Jurkat, Clone E6-1 (cell line): ENCODE data around the gene ZNF609.
"Not testable (repeated sequence)": the region's sequence is repeated elsewhere in the genome, so short reads cannot be mapped to it uniquely, and the experiment has no call there.

Source experiments
- DNase-seq: peaks from one replicate; pipeline ENCODE4 v3.0.0-alpha.2; 2011; ENCODE audit warnings: low read depth, low spot score
- H3K4me3 ChIP-seq: 2 replicates; pipeline ENCODE4 v1.5.1; 2011; ENCODE audit warnings: mild to moderate bottlenecking, low read length, control low read depth, moderate library complexity

ZNF609 gene

DNA sequence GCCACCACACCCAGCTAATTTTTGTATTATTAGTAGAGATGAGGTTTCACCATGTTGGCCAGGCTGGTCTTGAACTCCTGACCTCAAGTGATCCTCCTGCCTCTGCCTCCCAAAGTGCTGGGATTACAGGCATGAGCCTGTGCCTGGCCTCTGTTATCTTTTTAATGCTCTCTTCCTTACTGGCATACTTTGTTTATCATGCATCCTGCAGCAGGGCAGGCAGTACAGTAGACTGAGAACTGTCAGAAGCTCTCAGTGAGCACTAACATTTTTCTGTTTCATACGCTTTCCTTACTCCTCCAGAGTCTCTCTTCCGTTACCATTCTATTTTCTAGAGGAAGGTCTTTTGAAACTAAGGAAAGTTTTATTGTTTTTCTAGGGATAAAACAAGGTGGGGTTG lies 35.6 kb downstream of the ZNF609 start:
- DNase-seq, H3K4me3 ChIP-seq: not testable (repeated sequence)

DNA sequence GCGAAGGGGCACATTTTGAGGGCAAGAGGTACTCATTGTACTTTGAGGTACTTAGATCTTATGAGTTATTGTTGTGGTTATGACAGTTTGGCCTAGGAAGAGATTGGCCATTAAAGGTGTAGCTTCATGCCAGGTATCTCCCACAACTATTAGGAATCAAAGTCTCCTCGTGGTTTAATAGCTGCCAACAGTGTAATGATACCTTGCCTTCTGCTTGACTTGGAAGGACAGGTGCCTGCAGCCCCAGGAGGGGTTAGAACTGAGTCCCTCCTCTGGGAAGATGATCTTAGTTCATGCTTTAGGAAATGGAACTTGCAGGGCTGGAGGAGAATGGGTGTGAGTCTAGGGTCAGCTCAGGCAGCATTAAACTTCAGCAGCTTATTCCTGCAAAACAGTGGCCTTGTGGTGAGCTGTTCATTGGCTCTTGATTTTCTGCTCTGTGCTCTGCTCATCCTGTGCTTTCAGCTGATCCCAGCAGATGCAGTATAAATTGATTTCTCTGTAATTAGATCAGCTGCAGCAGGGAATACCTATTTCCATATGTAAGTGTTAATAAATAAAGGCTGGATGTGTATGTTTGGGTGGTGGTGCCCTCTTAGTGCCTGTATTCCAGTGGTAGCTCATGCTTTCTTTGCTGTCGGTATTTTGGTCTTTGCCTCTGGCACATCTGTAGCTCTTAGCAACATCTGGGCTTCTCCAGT lies 40.5 kb downstream of the ZNF609 start:
- DNase-seq, result no peak
- no peak overlapping the region for H3K4me3 ChIP-seq

DNA sequence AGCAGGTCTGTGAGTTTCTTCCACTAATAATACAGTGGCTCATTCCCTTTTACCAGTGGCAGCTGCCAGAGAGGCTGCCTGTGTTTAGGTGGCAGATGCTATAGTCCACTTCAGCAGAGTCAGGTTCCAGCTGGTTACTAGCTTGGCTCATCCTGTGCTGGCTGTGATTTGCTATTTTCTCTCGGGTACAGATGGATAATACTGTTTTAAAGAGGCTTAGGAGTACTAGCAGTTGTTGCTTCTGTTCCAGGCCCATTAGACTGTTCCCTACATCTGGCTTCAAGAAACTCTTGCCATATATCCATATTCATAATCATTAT lies 41.0 kb downstream of the ZNF609 start:
- no peak for DNase-seq
- H3K4me3 ChIP-seq, result no peak overlapping the region

DNA sequence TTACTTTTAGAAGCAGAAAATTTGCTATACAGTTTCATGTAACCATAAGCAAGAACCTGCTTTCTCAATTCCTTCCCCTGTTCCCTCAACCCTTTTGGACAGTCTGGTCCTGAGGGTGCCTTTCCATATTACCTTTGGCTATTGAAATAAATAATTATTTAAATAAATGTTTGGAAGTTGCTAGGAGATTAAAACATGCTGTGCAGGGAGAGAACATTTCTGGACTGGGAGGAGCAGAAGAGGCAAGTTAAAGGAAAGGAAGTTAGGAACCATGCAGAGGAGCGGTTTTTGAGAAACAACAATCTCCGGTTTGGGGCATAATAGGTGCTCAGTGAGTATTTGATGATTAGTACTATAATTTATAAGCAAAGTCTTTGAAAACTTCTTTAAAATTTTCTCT lies 41.8 kb downstream of the ZNF609 start:
- no peak overlapping the region for H3K4me3 ChIP-seq
- DNase-seq, result no peak

DNA sequence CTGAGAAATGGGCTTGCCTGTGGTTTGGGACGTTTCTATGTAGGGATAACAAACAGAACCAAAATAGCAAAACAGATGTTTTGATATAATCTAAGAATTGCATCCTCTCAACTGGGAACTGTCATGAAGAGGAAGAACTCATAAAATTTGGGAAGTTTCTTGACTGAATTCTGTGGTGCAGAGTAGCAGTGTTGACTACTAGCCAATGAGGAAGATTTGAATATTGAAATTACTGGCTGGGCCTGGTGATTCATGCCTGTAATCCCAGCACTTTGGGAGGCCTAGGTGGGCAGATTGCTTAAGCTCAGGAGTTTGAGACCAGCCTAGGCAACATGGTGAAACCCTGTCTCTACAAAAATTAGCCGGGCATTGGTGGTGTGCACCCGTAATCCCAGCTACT lies 42.2 kb downstream of the ZNF609 start:
- DNase-seq, result no peak
- no peak overlapping the region for H3K4me3 ChIP-seq

DNA sequence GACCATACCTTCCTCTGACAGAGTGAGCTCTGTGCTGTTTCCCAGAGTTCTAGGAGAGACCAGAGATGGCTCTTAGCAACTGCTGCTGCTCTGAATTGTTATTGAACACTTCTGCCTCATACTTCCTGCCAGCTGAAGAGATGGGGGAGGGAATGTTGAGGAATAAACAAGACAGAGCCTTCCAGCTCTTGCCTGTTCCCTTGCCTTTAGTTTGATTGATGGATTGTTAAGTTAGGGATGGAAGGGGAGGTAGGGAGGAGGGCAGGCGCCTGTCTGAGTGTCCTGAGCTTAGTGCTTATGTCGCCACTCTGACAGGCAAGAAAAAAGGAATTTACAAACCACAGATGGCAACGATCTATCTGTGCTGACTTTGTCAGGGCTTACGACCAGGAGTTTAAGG lies 42.8 kb downstream of the ZNF609 start:
- peak; percentile 27 for DNase-seq
- H3K4me3 ChIP-seq, result peak overlapping the region; percentile 27

DNA sequence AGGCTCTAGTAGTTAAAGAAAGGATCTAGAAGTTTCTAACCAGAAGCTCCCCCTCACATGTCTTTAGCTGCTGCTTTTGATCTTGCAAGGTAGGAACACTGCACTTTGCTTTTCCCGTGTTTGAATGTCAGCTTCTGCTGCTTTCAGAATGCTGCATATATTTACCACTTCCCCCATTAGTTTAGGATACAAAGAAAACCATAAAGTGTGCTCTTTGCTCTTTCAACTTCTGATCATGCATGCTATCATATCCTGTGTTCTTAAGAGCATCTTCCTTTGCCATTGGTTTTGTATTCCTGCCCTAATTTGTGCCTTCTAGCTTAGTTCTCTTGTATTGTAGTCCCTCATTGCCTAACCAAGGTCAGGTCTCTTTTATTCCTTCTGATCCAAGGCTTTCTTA lies 43.3 kb downstream of the ZNF609 start:
- peak; percentile 86 for DNase-seq
- H3K4me3 ChIP-seq, result peak overlapping the region; percentile 27

DNA sequence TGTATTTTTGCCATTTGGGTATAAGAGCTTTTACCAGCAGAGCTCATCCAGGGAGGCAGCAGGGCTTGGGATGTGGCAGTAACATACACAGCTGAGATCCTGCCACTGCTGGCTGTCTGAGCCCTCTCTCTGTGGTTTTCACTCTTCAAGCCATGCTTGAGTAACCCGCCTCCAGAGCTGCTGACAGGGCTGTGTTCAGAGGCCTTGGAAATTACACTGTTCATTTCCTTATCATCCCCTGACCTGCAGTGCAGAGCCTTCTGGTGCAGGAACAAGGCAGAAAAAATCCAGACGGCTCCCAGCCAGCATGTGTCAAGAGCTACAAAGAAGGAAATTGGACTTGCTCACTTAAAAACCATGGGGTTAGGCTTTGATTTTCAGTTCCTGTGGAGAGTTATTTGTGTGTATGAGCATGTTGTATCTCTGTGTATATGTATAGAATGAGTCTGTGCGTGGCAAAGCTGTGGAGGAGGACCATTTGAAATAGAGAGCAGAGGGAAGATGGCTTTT lies 47.0 kb downstream of the ZNF609 start:
- peak; percentile 60 for DNase-seq
- no peak overlapping the region for H3K4me3 ChIP-seq

DNA sequence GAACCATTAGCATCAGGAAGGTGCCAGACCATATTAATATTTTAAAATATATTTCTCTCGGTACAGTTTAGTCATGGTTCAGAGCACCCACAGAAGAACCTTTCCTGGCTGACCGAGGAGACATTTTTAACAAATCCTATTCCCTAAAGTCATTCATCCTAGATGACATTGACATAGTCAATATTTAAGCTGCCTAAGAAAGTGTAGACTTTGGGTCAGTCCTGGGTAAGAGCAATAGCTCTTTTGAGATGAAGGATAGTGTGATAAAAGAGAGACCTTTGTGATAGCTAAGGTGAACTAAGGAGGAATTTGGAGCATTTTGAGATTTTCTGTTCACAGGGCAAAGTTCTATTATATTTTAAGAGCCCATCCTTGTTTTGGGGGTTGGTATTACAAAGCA lies 47.5 kb downstream of the ZNF609 start:
- H3K4me3 ChIP-seq, result no peak overlapping the region
- no peak for DNase-seq

DNA sequence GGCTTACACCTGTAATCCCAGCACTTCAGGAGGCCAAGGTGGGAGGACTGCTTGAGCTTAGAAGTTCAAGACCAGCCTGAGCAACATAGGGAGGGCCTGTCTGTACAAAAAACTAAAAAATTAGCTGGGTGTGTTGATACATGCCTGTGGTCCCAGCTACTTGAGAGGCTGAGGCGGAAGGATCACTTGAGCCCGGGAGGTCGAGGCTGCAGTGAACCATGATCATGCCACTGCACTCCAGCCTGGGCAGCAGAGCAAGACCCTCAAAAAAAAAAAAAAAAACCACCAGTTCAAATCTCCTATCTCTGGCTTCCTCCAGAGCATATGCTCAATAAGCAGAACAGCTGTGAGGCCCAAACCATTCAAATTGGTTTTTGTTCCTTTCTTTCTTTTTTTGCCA lies 53.4 kb downstream of the ZNF609 start:
- DNase-seq, result no peak
- no peak overlapping the region for H3K4me3 ChIP-seq

DNA sequence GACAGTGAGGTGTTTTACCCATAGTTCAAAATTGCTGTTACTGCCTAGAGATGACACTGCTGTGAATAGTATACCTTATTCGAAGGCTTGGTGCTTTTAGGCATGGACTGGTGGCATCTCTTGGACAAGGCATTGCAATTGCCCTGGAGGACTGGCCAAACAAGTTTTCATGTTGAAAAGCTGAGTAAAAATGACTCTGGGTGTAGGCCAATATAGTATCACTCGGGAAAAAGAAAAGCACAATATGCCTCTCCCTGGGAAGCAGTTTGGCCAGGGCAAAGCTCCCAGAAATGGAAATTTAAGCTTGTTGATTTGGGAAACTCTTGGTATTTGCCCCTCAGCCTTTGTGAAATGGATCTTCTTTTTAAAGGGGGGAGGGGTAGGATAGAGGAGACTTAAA lies 54.8 kb downstream of the ZNF609 start:
- DNase-seq, result no peak
- no peak overlapping the region for H3K4me3 ChIP-seq

DNA sequence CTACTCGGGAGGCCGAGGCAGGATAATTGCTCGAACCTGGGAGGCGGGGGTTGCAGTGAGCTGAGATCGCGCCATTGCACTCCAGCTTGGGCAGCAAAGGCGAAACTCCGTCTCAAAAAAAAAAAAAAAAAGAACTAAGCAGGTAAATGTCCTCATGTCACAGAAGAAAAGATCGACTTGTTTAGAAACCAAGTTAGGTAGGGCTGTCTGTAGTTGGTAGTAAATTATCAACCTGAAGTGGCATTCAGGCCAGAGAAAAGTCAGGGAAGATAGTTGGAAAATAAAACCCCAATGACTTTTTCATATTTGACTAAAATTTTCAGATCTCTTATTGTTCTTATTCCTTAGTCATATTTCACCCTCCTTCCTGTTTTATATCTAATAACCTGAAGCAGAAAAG lies 55.4 kb downstream of the ZNF609 start:
- H3K4me3 ChIP-seq, result no peak overlapping the region
- DNase-seq, result no peak

DNA sequence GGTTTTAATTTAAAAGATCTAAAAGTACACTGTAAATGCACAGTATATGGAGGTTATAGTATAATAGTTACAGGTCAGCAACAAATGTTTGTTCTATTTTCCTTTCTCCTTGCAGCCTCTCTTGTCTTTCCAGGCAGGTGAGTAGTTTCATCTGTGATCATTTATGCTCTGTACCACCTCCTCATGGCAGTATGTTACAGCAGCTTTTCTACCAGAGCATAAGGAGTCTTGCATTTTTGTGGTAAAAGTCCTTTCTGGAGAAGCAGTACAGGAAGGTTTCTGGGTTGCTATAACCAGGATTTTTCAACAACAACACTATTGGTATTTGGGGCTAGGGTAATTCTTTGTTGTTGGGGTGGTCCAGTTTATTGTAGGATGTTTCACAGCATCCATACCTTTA lies 59.5 kb downstream of the ZNF609 start:
- DNase-seq, result no peak
- H3K4me3 ChIP-seq, result no peak overlapping the region

DNA sequence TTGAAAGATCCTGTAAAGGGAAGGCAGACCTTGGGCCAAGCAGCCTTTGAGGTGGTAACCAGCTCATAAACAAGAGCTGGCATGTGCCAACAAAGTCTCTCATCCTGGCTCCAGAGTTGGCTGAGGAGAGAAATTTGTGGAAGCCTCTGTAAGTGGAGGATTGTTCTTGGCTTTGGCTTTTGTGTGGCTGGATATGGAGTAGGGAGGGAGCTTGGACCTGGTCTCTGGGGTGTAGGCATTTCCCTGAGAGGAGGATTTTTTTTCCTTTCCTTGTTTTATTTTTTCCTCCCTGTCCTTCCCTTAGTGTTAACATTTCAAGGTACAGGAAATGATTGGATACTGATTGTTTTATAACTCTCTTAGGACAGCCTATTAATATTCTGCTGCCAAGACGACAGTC lies 60.8 kb downstream of the ZNF609 start:
- H3K4me3 ChIP-seq, result no peak overlapping the region
- no peak for DNase-seq

DNA sequence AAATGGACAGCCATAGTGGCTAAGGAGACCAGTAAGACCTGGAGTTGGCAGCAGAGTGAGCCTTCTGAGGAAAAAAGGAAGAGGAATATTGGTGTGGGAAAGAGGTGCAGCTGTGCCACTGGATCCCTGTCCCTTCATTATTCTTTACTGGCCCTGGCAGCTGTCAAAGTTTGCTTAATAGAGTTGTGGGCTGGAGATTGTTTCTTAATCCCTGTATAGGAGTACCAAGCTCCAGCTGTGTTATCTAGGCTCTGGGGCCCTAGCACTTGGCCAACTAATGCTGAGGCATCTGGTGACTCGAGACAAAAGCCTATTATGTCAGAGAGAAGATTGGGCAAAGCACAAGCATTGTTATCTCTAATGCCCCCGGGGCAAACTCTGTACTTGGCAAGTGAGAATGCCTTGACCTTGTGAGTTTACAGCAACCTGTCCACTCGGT lies 61.4 kb downstream of the ZNF609 start:
- H3K4me3 ChIP-seq, result no peak overlapping the region
- no peak for DNase-seq

DNA sequence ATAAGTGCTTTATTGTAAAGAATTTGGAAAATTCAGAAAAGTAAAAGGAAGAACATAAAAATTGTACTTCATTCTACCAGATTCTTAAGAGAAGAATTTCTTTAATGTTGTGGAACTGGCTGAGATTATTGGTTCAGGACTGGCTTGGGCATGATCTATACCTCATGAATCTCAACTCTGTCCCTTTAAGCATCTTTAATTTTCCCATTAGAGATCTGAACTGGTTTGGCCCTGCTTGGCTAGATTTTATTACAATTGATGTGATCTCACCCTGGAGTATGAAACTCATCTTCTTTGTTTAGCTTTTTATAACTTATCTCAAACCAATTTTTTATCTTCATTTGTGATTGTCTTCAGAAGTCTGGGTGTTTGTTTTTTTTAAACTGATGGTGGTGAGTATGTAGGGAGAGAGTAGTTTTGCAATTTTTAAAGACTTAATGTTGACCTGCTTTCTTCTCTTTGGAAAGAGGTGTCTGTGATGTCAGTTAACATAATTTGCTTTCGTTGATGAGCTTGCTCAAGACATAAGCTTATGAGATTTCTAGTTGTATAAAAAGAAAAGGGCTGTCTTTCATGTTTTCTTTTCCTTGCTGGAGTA lies 61.9 kb downstream of the ZNF609 start:
- no peak overlapping the region for H3K4me3 ChIP-seq
- DNase-seq, result no peak

DNA sequence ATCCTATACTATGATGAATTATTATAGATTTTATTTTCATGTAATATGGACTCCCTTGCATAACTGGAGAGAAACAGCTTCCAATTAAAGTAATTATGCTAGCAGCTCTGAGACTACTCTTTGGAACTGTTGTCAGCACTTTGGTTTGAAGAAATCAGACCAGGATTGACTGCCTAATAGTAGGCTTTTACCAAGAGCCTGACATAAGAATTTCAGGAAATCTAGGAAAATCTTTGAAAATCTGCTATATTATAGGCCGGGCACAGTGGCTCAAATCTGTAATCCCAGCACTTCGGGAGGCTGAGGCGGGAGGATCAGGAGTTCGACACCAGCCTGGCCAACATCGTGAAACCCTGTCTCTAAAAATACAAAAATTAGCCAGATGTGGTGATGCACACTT lies 62.9 kb downstream of the ZNF609 start:
- no peak overlapping the region for H3K4me3 ChIP-seq
- no peak for DNase-seq

DNA sequence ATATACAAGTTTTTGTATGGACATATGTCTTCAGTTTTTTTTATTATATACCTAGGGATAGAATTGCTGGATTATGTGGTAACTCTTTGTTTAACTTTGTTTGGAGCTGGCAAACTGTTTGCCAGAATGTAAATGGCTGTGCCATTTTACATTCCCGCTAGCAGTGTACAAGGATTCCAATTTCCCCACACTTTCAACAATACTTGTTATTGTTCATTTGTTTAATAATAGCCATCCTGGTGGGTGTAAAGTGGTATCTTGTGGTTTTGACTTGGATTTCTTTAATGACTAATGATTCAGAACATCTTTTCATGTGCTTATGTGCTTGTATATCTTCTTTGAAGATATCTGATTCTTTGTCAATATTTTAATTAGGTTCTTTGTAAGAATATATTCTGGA lies 64.4 kb downstream of the ZNF609 start:
- no peak overlapping the region for H3K4me3 ChIP-seq
- DNase-seq, result no peak

DNA sequence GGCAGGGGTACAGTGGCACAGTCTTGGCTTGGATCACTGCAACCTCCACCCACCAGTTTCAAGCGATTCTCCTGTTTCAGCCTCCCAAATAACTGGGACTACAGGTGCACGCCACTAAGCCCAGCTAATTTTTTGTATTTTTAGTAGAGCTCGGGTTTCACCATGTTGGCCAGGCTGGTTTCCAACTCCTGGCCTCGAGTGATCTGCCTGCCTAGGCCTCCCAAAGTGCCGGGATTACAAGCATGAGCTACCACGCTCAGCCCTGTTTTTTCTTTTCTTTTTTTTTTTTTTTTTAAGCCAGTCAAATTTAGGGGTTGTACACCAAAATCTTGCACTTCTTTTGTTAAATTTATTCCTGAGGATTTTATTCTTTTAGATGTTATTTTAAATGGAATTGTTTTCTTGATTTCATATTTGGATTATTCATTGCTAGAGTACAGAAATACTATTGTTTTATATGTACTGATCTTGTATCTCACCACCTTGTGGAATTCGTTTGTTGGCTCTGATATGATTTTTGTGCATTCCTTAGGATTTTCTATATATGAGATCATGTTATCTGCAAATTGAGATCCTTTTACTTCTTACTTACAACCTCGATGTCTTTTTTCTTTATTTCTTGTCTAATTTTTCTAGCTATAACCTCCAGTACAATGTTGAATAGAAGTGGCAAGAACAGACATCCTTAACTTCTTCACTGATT lies 65.6 kb downstream of the ZNF609 start:
- DNase-seq, result no peak
- no peak overlapping the region for H3K4me3 ChIP-seq

DNA sequence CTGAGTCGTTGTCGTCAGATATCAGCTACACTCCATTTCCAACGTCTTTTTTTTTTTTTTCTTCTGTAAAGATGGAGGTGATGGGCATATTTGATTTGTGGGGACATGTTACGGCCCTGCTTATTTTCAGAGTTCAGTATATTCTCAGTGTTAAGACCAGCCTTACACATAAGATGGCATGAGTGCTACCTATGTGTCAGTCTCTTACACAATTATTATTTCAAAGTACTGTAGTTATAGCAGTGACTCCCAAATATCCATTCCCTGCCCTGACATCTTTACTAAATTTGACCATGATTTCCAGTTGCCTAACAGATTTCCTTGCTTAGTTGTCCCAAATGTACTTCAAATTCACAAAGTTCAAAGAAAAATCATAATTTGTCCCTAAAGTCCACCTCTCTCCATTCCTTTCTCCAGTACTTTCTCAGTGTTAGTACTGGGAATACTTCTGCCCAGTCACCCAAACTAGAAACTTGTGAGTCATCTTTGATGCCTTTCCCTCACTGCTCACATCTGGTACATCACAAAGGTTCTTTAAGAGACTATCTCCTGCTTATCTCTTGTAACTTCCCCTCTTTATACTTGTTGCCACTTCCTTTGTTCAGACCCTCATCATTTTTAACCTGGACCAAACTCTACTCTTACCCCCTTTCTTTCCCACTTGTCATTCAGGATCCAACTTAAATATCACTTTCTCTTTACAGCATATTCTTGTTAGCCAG lies 67.0 kb downstream of the ZNF609 start:
- no peak overlapping the region for H3K4me3 ChIP-seq
- peak; percentile 66 for DNase-seq
